NCI-H526 treated with DMSO at 0.1 percent for 48 hours (cell line): ENCODE measurements around the gene GNA12.
"Not testable (repeated sequence)": the region's sequence is repeated elsewhere in the genome, so short reads cannot be mapped to it uniquely, and the experiment has no call there.

ENCODE experiments used
- DNase-seq: peaks from one replicate; lab custom pipeline; 2025; lab: John Stamatoyannopoulos, UW

Gene GNA12

DNA sequence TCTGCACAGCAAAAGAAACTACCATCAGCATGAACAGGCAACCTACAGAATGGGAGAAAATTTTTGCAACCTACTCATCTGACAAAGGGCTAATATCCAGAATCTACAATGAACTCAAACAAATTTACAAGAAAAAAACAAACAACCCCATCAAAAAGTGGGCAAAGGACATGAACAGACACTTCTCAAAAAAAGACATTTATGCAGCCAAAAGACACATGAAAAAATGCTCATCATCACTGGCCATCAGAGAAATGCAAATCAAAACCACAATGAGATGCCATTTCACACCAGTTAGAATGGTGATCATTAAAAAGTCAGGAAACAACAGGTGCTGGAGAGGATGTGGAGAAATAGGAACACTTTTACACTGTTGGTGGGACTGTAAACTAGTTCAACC lies 95.4 kb downstream of the GNA12 start:
- not testable (repeated sequence) for DNase-seq

DNA sequence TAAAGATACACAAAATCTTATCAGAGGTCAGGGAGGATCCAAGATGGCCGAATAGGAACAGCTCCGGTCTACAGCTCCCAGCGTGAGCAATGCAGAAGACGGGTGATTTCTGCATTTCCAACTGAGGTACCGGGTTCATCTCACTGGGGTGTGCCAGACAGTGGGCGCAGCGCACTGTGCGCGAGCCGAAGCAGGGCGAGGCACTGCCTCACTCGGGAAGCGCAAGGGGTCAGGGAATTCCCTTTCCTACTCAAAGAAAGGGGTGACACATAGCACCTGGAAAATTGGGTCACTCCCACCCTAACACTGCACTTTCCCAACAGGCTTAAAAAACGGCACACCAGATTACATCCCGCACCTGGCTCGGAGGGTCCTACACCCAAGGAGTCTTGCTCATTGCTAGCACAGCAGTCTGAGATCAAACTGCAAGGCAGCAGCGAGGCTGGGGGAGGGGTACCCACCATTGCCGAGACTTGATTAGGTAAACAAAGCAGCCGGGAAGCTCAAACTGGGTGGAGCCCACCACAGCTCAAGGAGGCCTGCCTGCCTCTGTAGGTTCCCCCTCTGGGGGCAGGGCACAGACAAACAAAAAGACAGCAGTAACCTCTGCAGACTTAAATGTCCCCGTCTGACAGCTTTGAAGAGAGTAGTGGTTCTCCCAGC lies 100.5 kb downstream of the GNA12 start:
- not testable (repeated sequence) for DNase-seq

DNA sequence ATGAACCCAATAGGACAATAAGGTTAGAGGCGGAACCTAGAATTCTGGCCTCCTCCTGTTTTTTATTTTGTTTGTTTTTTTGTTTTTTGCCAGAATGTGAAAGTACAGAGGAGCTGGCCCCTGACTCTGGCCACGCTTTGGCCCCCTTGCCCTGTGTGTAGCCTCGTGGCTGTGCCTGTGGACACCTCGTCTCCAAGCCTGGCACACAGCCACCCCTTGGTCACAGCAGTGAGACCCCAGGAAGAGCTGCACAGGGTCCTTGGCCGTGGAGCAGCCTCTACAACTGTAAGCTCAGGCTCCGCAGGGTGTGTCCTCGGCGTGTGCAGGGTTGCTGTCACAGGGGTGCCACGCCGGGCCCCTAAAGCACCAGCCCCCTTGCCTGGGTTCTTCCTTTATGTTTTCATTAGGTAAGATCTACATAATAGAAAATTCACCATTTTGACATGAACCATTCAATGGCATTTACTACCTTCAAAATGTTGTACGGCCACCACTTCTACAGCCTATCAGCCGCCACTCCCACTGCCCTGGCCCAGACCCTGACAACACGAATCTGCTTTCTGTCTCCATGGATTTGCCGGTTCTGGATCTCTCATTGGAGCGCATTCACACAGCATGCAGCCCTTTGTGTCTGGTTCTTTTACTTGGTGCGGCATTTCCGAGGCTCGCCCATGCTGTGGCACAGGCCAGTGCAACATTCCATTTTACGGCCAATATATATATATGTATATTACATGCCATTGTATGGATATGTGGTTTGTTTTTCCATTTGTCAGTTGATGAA lies 105.2 kb downstream of the GNA12 start:
- no peak for DNase-seq

DNA sequence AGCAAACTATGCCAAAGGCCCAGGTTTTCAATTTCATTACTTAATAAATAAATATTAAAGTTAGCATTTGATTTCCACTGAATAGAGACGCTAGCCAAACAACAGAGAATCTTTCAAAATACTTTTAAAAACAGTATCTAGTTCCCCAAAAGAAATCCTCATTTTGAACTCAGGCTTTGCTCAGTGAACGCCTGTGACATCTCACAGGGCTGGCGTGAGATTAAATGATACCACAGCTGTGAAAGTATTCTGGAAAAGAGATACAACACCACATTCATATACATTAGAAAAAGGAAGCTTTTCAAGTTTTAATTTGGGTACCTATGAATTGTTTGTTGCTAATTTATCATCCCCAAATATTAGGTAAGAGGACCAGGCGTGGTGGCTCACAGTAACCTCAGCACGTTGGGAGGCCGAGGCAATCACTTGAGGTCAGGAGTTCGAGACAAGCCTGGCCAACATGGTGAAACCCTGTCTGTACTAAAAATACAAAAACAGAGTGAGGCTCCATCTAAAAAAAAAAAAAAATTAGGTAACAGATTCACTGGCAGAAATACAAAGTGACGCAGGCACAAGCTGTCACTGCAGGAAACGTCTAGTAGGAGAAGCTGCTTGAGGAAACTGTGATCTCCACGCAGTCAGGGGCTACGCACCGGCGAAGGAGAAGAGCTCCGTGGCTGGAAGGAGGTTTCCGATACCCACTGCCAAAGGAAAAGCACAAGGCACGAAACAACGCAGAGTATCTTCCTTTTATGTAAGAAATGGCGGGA lies 106.2 kb downstream of the GNA12 start:
- DNase-seq = no peak

DNA sequence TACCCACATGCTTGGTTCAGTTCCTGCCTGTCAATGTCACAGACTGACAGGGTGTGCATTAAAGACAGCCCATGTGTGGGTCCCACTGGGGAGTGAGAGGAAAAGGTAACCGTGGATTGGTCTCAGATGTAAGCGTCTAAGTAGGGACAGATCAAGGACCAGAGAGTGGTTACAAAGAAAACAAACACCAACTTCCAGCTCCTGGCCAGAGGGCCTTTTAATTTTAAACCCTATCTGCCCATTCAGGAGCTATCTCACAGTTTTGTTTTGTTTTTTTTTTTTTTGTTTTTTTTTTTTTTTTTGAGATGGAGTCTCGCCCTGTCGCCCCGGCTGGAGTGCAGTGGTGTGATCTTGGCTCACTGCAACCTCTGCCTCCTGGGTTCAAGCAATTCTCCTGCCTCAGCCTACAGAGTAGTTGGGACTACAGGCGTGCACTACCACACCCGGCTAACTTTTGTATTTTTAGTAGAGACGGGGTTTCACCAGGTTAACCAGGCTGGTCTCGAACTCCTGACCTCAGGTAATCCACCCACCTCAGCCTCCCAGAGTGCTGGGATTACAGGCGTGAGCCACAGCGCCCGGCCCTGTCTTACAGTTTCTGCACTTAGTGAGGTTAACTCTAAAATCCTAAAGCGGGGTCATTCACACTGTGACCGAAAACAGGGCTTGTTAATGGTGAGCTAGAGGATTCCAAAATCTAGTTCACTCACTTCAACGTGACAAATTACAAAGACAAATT lies 106.9 kb downstream of the GNA12 start:
- not testable (repeated sequence) for DNase-seq

DNA sequence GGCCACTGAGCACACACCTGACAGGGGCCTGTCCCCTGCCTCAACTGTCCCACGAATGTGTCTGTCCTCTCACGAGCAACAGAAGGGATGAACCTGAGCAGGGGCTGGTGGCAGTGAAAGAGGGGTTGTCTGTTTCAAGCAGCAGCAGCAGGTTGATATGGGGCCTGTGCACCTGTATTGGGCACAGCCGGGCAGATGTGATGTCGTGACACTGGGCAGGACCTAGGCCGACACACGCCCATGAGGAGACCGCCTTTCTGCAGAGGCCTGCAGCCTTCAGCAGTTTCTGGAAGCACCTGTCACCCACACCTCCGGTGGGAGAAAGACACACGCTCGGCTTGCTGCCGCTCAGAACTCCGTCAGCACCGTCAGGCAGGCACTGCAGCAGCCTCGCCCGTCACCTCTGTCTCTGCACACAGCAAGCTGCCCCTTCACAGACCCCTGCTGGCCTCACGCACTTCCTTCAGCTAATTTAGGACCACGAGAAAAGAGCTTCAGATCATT lies 107.6 kb downstream of the GNA12 start:
- no peak for DNase-seq

DNA sequence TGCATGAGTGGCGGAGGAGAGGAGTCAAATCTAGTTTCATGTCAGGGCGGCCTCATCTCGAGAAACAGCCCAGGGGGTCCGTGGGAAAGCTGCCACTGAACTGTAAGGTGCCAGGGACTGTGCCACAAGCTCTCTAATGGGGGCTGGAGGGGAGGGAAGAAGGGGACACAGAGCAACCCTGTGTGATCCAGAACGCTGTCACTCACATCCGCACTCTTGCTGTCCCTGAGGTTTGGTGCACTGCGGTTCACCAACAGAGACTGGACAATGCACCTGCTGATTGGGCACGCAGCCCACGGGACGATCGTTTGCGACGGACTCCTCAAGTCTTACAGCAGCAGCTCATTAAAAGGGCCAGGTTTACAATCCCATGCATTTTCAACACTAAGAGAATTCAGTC lies 108.4 kb downstream of the GNA12 start:
- no peak for DNase-seq

DNA sequence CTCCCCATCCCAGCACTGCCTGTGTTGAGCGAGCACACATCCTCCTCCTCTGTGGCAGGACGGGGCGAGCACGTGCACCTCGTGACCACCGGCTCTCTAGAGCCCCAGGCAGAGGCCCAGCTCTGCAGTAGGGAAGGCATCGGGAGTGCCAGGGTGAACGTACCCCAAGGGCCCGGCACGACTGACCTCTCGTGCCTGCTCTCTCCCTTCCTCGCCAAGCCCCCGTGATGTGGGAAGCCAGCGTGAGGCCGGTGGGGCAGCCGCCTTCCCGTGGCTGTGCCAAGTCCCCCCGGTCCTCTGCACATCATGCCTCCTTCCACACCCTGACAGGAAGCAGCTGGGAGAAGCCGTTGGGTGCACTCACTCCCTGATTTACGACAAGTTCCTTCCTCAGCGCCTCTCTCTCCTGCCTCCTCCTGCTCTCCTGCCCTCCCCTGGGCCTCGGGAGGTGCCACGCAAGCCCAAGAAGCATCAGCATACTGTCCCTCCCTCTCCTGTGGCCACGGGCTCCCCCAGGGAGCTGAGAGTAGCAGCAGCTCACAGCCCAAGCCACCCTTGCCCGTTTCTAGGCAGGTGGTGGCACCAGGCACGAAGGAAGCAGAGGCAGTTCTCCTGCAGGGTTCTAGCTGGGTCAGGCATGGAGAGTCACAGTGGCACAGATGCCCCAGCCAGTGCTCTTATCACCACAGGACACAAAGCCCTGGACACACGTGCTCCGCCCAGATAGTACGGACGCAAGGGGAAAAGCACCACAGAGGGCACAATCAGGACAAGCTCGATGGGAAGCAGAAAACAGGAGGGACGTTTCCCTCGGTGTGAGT lies 109.1 kb downstream of the GNA12 start:
- no peak for DNase-seq

DNA sequence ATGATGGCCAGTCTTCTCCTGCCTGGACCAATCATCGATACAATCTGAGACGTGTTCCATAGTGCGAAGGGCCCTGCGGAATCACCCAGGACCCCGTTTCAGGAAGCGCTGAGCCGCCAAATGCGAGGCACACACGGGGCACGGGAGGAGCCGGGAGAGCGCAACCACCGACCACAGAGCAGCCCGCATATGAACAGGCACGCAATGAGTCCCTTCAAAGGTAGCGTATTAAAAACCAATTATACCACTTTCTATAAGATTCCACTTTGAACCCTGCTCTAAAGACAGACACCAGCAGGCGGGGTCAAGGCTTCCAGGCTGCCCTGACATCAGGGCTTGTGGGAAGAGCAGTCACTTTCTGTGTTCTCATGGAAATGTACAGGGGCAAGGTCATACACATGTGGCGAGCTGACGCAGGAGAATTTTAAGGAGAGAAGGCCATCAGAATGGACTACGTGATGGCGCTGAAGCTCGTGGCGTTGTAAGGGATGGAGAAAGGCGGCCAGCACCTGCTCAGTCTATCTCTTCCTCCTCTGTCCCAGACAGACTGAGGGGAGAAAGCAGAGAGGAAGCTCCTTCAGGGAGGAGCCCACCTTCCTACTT lies 109.9 kb downstream of the GNA12 start:
- DNase-seq = no peak

DNA sequence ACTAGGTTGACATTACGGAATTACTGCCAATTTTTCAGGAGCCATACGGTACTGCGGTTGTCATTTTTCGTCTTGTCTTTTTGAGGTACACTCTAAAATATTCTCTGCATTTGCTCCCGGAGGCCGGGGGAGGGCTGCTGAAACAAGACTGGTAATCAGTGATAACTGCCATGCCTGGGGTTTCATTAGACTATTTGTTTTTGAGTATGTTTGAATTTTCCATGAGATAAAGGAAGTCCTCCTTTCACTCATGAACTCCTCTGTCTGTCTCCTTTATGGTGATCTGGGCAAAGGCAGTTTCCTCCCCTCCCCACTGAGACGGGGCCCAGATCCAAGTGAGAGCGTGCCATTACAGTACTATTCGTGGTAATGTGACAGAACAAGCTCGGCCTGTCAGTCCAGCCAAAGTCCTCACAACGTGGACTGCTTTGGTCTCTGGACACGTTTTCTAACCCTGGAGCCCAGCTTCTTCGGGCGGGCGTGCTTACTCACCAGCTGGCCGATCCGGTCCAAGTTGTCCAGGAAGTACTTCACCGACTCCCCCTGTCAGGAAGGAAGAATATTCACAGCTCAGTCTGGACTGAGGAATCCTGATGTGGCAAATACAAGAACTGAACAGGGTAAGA lies 111.0 kb downstream of the GNA12 start:
- no peak for DNase-seq

DNA sequence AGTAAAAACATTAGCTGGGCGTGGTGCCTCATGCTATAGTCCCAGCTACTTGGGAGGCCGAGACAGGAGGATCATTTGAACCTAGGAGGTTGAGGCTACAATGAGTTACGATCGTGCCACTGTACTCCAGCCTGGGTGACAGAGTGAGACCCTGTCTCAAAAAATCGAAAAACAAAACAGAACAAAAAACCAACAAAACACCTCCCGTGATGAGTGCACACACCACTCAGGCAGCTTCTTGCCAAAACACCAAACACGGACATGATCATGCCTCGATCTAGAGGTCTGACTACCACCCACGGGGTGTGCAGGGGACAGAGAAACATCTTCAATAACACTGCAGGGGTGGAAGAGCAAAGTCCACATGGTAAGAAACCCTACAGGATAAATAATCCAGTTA lies 111.7 kb downstream of the GNA12 start:
- no peak for DNase-seq

DNA sequence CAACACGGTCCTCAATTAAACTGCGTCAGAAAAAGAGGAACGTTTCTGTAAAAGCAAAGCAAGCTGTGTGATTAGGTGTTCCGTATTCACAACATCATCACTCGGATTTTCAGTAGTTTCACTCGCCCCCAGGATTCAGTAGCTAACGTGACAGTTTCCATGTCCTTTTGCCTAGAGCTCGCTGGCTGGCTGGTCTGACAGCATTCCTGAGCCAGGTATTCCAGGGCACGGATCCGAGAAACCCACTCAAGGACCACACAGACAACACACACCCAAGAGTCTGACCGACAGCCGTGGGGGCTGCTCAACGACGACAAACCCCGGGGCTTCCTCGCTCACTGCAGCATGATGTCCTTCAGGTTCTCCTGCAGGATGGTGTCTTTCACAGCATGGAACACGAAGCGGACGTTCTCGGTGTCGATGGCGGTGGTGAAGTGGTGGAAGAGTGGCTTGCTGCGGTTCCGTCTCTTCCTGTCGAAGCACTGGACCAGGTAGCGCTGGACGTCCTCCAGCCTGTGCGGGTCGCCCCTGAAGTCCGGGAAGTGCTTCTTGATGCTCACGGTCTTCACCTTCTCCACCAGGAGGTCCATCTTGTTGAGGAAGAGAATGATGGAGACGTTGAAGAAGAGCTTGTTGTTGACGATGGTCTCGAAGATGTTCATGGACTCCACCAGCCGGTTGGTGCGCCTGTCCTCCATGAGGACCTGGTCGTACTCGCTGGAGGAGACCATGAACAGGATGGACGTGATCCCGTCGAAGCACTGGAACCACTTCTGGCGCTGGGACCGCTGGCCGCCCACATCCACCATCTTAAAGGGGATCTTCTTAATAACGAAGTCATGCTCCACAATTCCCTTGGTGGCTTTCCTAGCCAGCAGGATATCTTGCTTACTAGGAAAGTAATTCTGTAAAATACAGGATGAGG lies 113.0 kb downstream of the GNA12 start:
- DNase-seq = no peak

DNA sequence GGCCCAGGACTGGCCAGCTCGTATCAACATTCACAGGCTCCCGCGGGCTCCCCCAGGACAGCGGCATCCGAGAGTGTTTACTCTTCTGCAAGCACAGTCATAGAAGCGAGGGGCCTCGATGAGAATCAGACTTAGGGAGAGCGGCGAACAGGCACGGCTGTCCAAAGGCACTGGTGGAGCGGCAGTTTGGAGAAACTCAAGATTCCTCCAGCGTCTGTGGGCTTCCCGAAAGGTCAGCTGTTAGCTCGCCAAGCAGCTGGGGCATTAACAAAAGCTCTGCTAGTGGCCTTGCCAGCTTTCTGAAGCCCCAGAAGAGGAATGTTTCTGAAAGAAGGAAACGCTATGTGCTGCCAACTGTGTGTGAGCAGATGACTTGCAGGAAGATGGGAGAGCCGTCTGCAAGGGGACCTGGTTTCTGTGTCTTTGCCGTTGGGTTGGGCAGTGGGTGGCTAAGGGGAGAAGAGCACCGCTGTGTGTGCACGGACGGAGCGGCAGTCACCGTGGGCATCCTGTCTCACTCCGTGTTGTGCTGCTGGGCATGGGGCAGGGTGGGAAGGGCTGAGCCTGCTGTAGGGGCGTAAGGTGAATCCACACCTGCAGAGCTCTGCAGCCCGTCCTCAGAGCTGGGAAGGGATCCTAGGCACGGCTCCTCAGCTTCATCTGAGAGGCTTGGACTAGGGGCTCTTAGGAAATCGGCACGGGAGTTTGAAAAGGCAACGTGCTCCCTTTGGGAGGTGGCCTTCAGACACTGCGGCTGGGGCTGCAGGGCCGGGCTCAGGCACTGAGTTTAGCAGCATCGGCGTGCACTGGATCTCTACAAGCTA lies 114.0 kb downstream of the GNA12 start:
- no peak for DNase-seq

DNA sequence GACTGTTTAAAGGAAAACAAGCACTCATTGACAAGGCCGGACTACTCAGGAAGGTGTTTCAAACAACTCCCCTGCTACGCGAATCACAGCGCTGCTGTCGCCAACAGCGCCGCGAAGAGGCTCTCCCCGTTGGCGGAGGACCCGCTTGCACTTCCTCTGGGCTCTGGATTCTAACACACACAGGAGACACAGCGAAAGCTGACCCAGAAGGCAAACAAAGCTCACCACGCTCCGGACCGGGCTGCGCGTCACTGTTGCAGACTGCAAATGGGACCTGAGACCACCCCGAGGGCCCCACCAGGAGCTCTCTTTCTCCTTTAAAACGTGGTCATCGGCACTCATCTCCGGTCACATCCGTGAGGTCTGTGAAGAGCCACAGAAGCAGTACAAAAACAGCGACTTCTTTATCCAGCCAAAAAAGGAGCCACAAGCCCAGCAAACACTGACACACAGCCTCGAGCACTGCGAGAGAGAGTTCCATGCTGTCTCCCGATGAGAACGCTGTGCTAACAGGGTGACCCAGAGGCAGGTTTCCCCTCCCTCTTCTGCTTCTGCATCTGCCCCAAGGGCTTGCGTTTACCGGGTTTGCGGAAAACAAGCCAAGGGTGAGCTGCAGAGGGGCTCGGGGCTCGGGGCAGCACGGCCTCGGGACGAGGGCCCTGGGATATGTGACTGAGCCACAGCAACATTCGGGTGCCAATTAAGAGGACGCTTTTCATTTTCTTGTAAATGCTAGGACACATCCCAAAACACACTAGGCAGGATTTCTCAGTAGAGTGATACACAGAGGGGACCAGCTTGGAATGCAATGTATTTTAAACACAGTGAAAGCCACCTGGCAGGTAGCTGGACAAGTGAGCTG lies 114.8 kb downstream of the GNA12 start:
- no peak for DNase-seq

DNA sequence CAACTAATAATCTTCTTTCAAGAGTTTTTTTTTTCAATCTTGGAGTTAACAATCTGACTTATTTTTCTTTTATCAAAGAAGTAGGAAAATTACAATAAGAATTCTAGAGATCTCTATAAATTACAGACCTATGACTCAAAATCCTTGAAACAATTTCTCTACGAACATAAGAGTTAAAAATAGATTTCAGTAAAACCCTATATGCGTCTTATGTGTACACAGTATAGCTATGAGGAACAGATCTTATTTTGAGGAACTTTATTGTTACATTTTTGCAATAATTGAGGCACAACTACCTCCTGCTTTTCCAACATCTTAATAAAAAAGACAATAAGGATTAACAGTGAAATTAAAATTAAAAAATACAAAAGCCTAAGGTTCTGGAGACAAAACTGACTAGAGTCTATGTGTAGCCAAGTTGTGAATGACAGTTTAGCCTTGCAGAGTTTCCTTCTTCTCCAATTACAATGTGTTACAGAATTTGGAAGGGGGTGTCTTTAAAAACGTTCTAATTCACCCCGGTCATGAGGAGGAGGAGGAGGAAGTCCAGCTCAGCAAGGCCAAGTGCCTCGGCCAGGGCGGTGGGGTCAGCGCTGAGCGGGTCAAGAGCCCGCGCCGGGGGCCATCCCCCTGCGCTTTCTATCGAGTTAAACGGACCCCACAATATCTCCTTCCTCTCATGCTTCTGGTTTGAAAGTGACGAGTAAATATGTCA lies 115.6 kb downstream of the GNA12 start:
- no peak for DNase-seq

DNA sequence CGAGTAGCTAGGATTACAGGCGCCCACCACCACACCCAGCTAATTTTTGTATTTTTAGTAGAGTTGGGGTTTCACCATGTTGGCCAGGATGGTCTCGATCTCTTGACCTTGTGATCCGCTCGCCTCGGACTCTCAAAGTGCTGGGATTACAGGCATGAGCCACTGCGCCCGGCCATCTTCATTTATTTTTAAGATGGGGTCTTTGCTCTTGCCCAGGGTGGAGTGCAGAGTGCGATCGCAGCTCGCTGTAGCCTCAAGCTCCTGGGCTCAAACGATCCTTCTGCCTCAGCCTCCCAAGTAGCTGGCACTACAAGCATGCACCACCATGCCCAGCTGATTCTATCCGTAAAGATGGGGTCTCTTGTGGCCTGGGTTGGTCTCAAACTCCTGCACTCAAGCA lies 116.9 kb downstream of the GNA12 start:
- not testable (repeated sequence) for DNase-seq
